Upper lobe of left lung (tissue), 6 donors: Measurements from ENCODE around the gene TRNT1. TPM values are rescaled to one million over a fixed set of nuclear protein-coding genes. Genes with fewer than 3 reads are reported as not detected.

Experiments
- ATAC-seq, 2 donors: fragments of 200-7000 bp; cut with Tn5 transposase; one replicate each; pipeline ENCODE4 v1.9.1; 2022; ENCODE audit warnings: mild to moderate bottlenecking in 2 of 2, moderate library complexity in 2 of 2; ENCODE audit not compliant: low FRiP score in 2 of 2
- DNase-seq, 2 donors: peaks; one replicate each; pipeline ENCODE4 v3.0.0-alpha.2; 2019 to 2020
- H3K27ac ChIP-seq, 4 donors: fragments of 200-600 bp; sonication (generic); one replicate each; pipeline ENCODE4 v1.5.1; 2016 to 2019
- H3K27me3 ChIP-seq, 4 donors: fragments of 200-600 bp; sonication (generic); one replicate each; pipeline ENCODE4 v1.5.1; 2017 to 2019
- H3K36me3 ChIP-seq, 4 donors: fragments of 200-600 bp; sonication (generic); one replicate each; pipeline ENCODE4 v1.5.1; 2016 to 2019
- H3K4me1 ChIP-seq, 4 donors: fragments of 200-600 bp; sonication (generic); one replicate each; pipeline ENCODE4 v1.5.1; 2018 to 2019
- H3K4me3 ChIP-seq, 4 donors: fragments of 200-600 bp; sonication (generic); one replicate each; pipeline ENCODE4 v1.5.1; 2017 to 2019; ENCODE audit warnings: mild to moderate bottlenecking in 2 of 4, moderate library complexity in 1 of 4
- H3K9me3 ChIP-seq, 4 donors: fragments of 200-600 bp; sonication (generic); one replicate each; pipeline ENCODE4 v1.5.1; 2018 to 2019
- CTCF ChIP-seq, 6 experiments: fragments of 450-650 bp in 4 of 6; fragments of 200-600 bp in 2 of 6; sonication (generic) in 2 of 6; IDR thresholded peaks; one replicate each; pipeline ENCODE4 v1.5.1; 2016 to 2019; ENCODE audit warnings: antibody characterized with exemption in 6 of 6
- EP300 ChIP-seq, 4 donors: sonication (generic); formaldehyde crosslinking; IDR thresholded peaks; one replicate each; pipeline ENCODE4 v1.5.1; 2017; ENCODE audit warnings: antibody characterized with exemption in 4 of 4, control low read depth in 2 of 4
- POLR2A ChIP-seq, 4 donors: fragments of 450-650 bp; IDR thresholded peaks; one replicate each; pipeline ENCODE4 v1.5.1; 2016 to 2017; ENCODE audit warnings: antibody characterized with exemption in 4 of 4, mild to moderate bottlenecking in 2 of 4
- POLR2AphosphoS5 ChIP-seq, 2 donors: sonication (generic); formaldehyde crosslinking; IDR thresholded peaks; one replicate each; pipeline ENCODE4 v1.5.1; 2017; ENCODE audit warnings: antibody characterized with exemption in 2 of 2
- WGBS, 2 donors: methylation state at CpG; one replicate each; pipeline ENCODE4 v1.1.5; 2017 to 2018; 5-methylcytosine and 5-hydroxymethylcytosine counted together
- total RNA-seq, 6 donors: library from RNA; depleted of rRNA in 4 of 6; stranded (reverse); fragments of >200 nt in 4 of 6; gene quantifications; one replicate each; pipeline versions ENCODE4 v1.1.0 to v1.2.1, GENCODE V29; 2016 to 2021
- donor health status: DM: no; HTN: no; CAD: no; lungs with moderate emphysema.
- donor health status: DM: no; HTN: yes; CAD: no; lungs with severe emphysema.

Gene TRNT1
- total RNA-seq, 6 donors from 2014 or later = 9.2 to 35.6 (median 21.6) TPM

- DNase-seq (no peak), ATAC-seq (no peak)
- H3K4me3 ChIP-seq = no peak overlapping the region
- no peak for TF ChIP-seq EP300 (IDR thresholded peaks at IDR 0.05)
- TF ChIP-seq CTCF (IDR thresholded peaks at IDR 0.05) = no peak
- TF ChIP-seq POLR2A (IDR thresholded peaks at IDR 0.05) = no peak
- TF ChIP-seq POLR2AphosphoS5 (IDR thresholded peaks at IDR 0.05) = no peak
- no peaks in the 10 kb centered on the region for H3K9me3 ChIP-seq
- peaks cover 19 to 89% (median 47%) of the 10 kb centered on the region in 4 donors for H3K36me3 ChIP-seq
- H3K27ac ChIP-seq = no peak overlapping the region
- H3K4me1 ChIP-seq = peaks cover 0 to 4% (median 0%) of the 10 kb centered on the region in 4 donors
- 89 to 93% methylated on average over 3 of the region's 3 CpGs for WGBS, 2 donors
- no peaks in the 10 kb centered on the region for H3K27me3 ChIP-seq
Observed at GRCh38 chr3:3165650-3166049, 38.9 kb downstream of the TRNT1 start.

- ATAC-seq (no peak), DNase-seq (no peak)
- Histone ChIP-seq H3K9me3 (no peaks in the 10 kb centered on the region), H3K36me3 (peaks cover 30 to 82% (median 47%) of the 10 kb centered on the region in 4 donors), H3K4me1 (peaks cover 19 to 34% (median 25%) of the 10 kb centered on the region in 4 donors), H3K4me3 (no peak overlapping the region), H3K27ac (peak overlapping the region in 2 of 4 donors; percentile 85 to 88), H3K27me3 (no peaks in the 10 kb centered on the region)
- TF ChIP-seq CTCF (IDR thresholded peaks at IDR 0.05) (peak in 5 of 6 experiments; percentile 16 to 37 (median 20)), EP300 (IDR thresholded peaks at IDR 0.05) (no peak)
- WGBS, 2 donors = 42 to 54% methylated on average over 5 of the region's 5 CpGs
Observed at GRCh38 chr3:3170998-3171397, 44.3 kb downstream of the TRNT1 start.

- peak overlapping the region; percentile 71 to 88 (median 80) for H3K27ac ChIP-seq
- no peaks in the 10 kb centered on the region for H3K27me3 ChIP-seq
- DNase-seq = no peak
- H3K4me1 ChIP-seq = peaks cover 22 to 45% (median 37%) of the 10 kb centered on the region in 4 donors
- H3K36me3 ChIP-seq = peaks cover 24 to 66% (median 35%) of the 10 kb centered on the region in 4 donors
- no peaks in the 10 kb centered on the region for H3K9me3 ChIP-seq
- peak overlapping the region in 2 of 4 donors; percentile 9 to 28 for H3K4me3 ChIP-seq
- WGBS, 2 donors = 22 to 40% methylated on average over 1 of the region's 1 CpG
- no peak for ATAC-seq
- TF ChIP-seq POLR2A (IDR thresholded peaks at IDR 0.05) (no peak), CTCF (IDR thresholded peaks at IDR 0.05) (no peak), POLR2AphosphoS5 (IDR thresholded peaks at IDR 0.05) (no peak), EP300 (IDR thresholded peaks at IDR 0.05) (no peak)
Observed at GRCh38 chr3:3172627-3173026, 45.9 kb downstream of the TRNT1 start.

- no peak for TF ChIP-seq POLR2A (IDR thresholded peaks at IDR 0.05)
- DNase-seq = no peak
- WGBS, 2 donors = 43 to 50% methylated on average over 10 of the region's 10 CpGs
- no peaks in the 10 kb centered on the region for H3K9me3 ChIP-seq
- H3K27me3 ChIP-seq = no peaks in the 10 kb centered on the region
- H3K36me3 ChIP-seq = peaks cover 6 to 19% (median 12%) of the 10 kb centered on the region in 4 donors
- no peak for ATAC-seq
- peak overlapping the region in 1 of 4 donors; percentile 21 for H3K27ac ChIP-seq
- peak overlapping the region in 3 of 4 donors; percentile 77 to 99 (median 77) for H3K4me3 ChIP-seq
- H3K4me1 ChIP-seq = peaks cover 24 to 46% (median 39%) of the 10 kb centered on the region in 4 donors
Observed at GRCh38 chr3:3177861-3178497, 51.2 kb downstream of the TRNT1 start.

- peaks cover 23 to 40% (median 33%) of the 10 kb centered on the region in 4 donors for H3K4me1 ChIP-seq
- H3K27ac ChIP-seq = peak overlapping the region; percentile 85 to 91 (median 88)
Observed at GRCh38 chr3:3178498-3179328, 52.0 kb downstream of the TRNT1 start.

More at GRCh38 chr3:3178498-3179328, 52.0 kb downstream of the TRNT1 start:
- Histone ChIP-seq H3K4me3 (peak overlapping the region; percentile 77 to 99 (median 86)), H3K9me3 (no peaks in the 10 kb centered on the region), H3K27me3 (no peaks in the 10 kb centered on the region), H3K36me3 (peaks cover 5 to 12% (median 7%) of the 10 kb centered on the region in 4 donors)
- WGBS, 2 donors = 18% methylated on average over 14 to 16 of the region's 16 CpGs
- DNase-seq (no peak), ATAC-seq (no peak)
- TF ChIP-seq POLR2AphosphoS5 (IDR thresholded peaks at IDR 0.05) = no peak
- TF ChIP-seq POLR2A (IDR thresholded peaks at IDR 0.05) = no peak
- TF ChIP-seq EP300 (IDR thresholded peaks at IDR 0.05) = no peak
- TF ChIP-seq CTCF (IDR thresholded peaks at IDR 0.05) = no peak
